Skin of body (tissue), 2 donors: ENCODE measurements around the gene ACTC1. TPM values are rescaled to one million over a fixed set of nuclear protein-coding genes. Genes with fewer than 3 reads are reported as not detected.
"Not testable (repeated sequence)": the region's sequence is repeated elsewhere in the genome, so short reads cannot be mapped to it uniquely, and the experiment has no call there.

Experiments used
- DNase-seq: peaks from one replicate; lab custom pipeline; 2025; lab: John Stamatoyannopoulos, UW
- total RNA-seq: library from RNA; depleted of rRNA; stranded (reverse); fragments of >200 nt; gene quantifications from one replicate; pipeline ENCODE4 v1.2.3, GENCODE V29; 2014

Gene ACTC1
- total RNA-seq, result 126 TPM

DNA sequence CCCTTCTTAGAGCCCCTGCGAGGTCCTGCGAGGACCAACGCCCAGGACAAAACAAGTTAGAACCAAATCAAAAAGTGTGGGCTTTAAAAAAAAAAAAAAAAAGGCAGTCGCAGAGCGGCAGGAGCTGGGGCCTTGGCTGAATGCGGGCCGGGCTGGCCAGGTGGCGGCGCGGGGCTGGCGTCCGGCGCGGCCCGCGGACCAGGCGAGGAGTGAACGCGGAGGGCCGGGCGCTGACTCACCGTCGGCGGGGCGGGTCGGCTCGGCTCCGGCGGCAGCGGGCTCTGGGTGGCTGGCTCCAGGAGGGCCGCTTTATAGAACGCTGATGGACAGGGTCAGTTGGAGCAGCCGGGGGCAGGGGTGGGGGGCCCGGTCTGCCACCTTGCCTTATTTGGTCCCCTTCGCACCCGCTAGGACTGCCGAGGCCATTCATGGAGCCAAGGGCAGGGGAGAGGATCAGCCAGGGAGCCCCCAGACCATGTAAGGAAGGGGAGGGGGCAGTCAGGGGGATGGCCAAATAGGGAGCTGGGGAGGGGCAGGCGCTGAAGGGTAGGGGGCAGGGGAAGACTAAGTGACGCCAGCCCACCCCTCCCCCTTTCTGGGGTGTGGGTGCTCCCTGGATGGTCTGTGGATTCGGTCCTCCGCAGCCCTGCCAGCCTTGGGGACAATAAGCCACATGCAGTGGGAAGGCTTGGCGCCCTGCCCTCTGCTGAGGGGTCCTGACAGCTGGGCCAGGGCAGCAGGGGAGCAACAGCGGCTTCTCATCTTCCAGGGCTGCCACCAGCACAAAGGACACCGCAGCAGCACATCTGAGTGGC, at the start of gene ACTC1:
Gene ACTC1, minus strand, starts transcription at position 283 of the 815 bp plus-strand sequence. CDS start 741 bp downstream, outside the sequence.
- no peak for DNase-seq

DNA sequence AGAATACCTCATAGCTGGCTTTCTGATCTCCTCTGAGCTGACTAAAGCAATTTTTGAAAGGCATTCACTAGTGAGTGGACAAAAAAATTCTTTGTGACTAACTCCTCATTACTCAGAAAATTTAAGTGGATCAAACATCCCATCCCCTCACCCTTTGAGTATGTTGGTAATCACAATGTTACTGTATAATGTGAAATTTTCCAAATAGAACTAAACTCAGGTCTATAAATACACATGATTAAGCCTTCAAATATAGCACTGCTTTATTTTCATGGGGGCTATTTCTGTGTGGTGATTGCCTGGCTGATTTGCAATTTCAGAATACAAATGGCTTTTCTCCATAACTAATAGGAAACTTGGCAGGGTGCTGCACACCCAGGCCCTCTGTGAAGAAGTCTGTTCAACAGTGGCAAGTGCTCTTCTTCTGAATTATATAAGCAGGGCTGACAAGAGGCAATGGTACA, 45.9 kb upstream of the ACTC1 start:
- no peak for DNase-seq

DNA sequence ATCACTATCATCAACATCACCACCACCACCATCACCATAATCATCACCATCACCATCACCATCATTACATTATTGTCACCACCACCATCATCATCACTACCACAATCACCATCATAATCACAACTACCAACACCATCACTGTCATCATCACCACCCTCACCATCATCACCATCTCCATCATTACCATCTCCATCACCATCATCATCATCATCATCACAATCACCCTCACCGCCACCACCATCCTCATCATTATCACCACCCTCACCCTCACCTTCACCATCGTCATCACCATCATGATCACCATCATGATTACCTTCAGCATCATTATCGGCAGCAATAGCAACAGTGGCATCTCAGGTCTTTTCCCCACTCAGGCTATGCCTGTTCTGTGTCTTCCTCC, 42.9 kb upstream of the ACTC1 start:
- DNase-seq, result no peak

DNA sequence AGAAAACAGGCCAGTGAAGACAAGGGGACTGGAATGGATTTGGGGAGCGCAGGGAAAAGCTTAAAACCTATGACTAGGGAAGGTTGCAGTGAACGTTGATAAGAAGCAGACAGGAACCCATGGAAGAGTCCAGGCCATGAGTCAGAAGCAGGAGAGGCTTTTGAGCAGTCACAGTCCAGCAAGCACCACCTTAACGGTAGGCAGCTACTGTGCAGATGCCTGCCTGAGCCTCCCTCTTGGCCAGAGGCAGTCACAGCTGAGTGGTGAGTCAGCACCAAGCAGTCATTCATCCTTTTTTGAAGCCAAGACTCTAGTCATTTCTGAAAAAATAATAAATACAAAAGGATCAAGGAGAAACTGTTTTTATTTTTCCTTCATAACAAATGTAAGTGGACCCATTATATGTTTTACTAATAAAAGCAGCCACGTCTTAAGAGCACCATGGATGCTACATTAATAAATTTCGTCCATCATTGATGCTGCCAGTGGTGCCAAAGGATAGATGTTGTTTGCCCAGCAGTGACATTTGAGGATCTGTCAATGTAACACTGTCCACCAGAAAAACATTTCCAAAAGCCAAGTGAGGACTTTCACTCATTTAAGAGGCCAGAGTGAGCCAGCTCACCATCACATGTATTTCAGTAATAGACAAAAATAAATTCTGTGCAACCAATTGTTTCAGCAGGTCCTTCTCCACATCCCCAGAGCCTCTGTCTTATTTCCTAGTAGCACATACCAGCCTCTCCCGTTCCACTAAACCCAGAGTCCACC, 42.1 kb upstream of the ACTC1 start:
- DNase-seq, result no peak

DNA sequence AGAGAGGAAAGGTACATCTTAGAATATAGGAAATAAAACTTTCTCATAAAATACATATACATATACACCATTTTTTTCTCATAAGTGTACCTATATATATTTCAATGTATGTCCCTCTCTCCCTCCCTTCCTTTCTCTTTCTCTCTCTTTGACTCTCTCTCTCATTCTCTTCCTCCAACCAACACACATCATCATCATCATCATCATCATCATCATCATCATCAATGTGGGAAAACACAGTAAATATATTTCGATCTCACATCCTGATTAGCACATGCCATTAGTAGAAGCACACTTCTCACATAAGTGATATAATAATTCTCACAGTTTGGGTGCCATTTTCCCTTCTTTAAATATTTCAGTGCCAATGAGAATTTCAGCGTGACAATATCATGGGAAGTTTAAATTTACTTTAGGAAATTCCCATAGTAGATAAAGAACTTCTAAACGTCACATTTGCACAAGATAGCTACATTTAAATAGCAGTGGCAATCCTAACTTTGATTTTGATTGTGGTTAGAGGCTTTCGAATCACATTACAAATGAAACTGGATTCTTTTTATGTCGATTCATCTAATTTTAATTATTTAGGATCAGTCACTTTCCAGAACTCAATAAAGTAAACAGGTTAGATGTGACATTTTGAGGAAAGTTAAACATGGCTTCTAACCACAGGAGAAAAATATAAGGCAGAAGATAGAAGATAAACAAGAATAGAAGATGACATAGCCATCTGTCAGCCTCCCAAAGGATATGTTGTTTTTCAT, 33.0 kb upstream of the ACTC1 start:
- no peak for DNase-seq

DNA sequence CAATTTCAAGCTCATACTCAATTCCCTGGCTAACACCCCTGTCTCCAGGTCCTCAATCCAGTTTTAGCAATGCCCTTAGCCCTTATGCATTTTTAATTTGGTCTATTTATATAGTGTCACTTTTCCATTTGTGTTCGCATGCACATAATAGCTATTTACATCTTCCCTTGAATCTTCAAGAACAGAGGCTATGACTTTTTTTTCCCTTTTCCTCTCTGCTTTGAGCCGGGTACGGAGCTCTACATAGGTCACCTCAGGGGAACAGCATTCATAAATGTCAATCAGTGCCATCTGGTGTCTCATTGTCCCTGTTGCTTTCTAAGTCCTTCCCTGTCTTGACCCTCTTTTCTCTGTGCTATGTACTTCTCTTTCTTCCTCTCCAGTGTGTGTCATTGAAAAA, 26.5 kb upstream of the ACTC1 start:
- DNase-seq, result no peak

DNA sequence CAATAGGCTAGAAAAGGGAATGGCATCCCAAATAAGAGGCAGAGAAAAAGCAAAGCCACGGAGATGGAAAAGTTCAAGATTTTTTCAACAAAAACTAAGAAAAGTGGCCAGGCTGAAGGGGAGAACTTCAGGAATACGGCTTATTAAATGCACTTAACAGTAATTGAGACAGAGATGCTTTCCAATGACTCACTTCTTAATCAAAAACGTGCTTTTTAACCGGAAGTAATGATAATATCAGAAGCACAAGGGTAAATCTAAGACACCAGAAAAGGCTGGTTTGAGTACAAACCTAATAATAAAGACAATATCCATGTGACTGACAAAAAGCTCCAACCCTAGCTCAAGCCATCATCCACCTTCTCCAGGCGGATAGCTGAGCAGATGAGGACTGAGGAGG, 24.8 kb upstream of the ACTC1 start:
- no peak for DNase-seq

DNA sequence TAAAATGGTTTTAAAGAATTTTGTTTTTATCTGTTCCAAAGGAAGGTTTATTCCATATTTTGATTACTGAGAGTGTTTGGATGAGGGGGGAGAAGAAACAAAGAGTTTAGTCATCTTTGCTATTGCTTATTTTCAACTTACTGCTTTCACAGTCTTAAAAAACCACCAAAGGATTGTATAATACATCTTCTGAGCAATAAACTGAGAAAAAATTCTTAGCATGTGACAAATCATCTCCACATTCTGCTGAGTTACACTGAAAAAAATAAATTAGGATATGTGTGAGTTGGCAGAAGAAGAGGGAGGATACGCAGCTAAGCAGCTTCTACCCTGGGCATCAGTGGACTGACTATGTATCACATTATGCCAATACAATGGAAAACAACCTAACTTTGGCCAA, 23.2 kb upstream of the ACTC1 start:
- no peak for DNase-seq

DNA sequence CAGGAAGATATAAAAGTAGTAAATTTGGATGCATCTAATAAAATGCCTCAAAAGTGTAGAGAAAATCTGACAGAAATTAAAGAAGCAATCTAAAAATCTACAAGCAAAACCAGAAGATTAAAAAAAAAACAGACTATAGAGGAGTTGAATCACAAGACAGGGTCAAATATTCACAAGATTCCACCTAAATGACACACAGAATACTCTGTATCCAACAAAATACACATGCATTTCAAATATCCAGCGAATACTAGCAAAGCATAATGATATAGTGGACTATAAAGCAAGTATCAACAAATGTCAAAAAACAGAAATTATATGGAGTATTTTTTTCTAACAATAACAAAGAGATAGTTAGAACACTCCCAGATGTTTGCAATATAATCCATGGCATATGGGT, 20.5 kb upstream of the ACTC1 start:
- no peak for DNase-seq

DNA sequence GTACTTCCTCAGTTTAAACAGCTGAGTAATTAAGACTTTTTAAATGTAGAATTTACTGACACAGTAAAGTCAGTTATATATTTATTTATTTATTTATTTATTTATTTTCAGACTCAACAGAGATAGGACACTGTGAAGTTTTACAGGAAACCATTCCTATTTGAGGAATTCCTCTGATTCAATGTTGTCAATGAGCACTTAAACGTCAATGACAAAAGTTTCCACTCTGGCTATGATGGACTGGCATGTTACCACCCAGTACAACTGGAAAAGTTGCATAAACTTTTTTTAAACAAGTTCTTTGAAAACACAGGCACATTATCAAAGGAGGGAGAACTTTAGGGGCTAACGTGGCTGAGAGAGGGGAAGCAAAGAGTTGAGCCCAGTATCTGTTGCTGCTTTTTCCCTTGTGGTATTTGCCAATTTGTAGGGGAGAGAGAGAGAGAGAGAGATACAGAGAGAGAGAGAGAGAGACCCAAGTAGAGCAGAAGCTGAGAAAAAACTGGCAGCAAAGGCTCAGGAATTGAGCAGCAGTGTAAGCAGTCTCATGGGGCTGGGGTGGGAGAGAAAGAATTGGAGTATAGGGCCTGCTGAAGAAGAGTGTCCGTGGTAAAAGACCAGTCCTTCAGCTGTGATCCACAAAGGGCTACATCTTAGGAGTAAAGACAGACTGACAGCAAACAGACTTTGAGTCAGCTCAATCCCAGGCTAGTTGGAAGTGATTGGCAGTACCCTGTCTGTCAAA, 18.3 kb upstream of the ACTC1 start:
- DNase-seq, result no peak

DNA sequence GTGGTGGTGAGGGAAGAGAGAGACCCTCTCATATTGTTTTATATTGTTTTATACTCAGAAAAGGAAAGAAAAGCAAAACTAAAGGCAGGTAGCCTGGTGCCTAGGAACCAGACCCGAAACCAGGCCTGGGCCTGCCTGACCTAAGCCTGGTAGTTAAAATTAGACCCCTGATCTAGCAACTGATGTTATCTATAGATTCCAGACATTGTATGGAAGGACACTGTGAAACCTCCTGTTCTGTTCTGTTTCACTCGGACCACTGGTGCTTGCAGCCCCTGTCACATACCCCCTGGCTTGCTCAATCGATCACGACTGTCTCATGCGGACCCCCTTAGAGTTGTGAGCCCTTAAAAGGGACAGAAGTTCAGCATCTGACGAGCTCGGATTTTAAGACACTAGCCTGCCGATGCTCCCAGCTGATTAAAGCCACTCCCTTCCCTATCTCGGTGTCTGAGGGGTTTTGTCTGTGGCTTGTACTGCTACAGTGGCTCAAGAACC, 17.6 kb upstream of the ACTC1 start:
- not testable (repeated sequence) for DNase-seq

DNA sequence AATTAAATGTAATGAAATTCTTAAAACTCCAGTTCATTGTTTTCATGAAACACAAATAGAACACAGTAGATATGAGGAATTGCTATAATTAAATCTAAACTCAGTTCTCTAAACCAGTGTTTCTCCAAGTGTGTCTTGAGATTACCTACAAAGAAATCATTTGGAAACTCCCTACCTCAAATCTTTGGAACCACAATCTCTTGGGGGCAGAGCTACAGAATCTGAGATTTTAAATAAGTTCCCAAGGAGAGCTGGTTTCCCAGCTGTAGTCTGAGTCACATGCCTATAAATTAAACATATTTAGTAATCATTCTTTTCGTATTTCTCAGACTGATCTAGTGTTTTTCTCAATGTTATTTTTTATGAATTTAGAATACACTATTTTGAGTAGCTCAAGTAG, 17.0 kb upstream of the ACTC1 start:
- no peak for DNase-seq

DNA sequence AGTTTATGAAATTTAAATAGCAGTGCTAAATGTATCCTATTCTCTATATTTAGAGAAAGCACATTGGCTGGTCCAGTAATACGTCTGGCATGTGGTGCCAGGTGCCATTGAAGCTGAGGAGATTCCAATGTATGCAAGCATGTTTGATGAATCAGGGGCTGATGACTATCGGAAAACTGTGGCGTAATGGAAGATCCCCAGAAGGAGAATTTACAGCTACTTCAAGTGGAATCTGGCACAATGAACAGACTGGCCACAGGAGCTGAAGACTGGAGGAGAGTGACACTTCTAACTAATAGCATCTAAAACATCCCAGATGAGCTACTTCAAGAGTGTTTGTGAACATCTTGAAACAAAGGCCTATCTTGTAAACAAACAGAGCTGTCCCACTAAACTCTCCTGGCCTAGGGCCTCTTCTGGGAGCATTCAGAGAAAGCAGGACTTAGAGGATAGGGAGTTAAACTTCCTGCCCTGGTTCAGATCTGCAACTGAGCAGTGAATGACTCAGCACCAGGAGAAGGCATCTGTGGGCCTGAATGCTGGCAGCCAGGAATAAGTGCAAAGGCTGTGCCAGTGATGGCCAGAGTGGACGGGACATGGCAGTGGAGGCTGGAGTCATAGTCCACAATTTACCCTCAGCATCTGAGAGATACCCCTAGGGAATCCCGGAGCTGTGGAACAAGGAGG, 15.2 kb upstream of the ACTC1 start:
- DNase-seq, result no peak

DNA sequence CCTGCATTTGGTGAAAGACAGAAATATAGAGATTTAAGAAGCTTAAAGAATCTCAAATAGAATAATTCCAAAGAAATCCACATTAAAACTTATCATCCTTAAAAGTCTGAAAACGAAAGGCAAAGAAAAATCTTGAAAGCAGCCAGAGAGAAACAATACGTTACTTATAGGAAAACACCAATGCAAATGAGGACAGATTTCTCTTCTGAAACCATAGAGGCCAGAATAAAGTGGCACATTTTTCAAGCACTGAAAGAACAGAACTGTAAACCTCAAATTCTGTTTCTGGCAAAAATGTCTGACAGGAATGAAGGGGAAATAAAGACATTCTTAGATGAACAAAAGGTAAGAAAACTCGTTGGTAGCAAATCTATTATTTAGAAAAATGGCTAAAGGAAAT, 13.8 kb upstream of the ACTC1 start:
- DNase-seq, result no peak

DNA sequence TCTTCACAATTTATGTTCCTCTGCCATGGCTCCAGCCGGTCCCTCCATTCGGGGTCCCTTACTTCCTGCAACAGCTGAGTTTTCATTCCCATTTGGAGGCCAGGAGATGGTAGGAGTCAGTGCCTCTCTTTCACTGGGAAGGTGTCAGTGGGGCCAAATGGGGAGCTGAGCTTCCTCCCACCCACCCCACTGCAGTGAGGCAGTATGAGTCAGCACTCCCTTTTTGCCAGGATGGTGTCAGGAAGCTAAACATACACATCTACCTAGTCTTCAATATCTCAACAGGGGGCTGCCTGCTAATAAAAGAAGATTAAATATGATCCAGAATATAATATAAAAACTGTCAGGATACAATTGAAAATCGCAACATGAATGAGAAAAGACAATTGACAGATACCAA, 12.7 kb upstream of the ACTC1 start:
- DNase-seq, result no peak

DNA sequence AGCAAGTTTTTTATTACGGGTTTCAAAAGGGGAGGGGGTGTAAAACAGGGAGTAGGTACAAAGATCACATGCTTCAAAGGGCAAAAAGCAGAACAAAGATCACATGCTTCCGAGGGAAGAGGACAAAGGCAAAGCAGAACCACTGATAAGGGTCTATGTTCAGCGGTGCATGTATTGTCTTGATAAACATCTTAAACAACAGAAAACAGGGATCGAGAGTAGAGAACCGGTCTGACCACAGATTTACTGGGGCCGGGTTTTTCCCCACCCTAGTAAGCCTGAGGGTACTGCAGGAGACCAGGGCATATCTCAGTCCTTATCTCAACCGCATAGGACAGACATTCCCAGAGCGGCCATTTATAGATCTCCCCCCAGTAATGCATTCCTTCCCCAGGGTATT, 11.9 kb upstream of the ACTC1 start:
- DNase-seq, result not testable (repeated sequence)

DNA sequence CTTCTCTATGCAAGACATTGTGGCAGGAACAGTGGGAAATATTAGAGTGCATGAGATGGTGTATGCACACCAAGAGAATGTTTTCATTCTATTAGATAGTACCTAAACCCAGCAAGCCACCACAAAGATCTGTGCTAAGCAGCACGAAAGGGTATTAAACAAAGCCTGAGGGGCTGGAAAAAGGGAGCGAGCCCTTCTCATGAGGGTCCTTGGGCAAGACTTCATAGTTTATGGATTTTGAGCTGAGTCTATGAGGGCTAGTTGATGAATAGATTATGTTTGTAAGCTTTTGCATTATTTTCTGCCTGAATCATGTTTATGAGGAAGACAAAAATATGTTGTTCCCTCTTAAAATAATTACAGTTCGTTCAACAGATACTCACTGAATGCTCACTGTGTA, 9.4 kb upstream of the ACTC1 start:
- no peak for DNase-seq

DNA sequence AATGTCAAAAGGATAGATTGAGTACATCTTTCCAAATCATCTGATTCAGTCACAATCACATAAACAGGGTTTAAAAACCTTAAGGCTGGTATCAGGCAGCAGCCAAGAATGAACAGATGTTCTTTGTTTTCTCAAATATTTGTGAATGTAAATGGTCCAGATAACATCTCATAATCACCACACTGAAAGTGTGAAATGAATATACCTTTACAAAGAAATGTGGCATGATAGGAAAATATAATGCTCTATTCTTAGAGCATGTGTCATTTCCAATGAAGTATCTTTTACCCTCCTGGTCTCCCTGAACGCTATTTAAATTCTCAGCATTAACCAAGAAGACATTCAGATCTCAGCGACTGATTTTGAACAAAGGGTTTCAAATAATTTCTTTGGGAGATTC, 8.8 kb upstream of the ACTC1 start:
- no peak for DNase-seq

DNA sequence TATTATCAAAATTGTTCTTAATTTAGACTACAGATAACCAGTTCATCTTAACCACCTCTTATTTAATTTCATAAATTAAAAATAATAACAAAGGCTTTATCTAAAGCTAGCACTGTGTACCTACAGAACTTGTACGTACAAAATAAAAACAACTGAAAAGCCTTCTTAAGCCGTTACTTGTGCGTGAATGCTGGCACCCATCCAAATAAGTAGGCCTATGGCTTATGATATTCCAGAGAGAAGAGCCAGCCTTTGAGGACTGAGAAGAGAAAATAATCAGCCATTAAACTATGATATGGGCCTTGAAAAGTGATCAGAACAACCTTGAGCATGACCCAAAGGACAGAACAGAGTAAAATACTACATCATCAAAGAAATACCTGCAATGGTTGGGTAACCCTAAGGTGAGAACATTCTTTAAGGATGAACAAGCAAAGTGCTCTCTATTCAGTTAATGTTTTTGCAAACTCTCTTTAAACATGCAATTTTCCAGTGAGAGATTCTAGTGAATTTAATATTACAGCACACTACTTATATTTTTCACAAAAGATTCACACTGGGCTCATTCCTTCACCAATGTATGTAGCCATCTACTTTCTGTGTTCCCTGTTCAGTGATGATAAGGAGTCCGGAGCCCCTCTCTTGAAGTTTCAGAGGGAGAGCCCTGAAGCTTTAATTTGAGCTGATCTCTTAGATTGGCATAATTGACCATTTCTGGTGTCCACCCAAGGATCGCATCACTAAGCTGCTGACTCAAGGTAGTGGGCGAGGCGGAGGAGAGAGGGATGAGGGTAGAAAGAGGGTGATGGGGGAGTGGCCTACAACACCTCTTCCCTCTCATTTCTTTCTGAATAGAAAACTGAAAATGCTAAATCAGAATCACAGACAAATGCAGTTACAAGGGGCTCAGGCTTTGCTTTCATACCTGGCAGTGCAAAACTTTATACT, 7.7 kb upstream of the ACTC1 start:
- no peak for DNase-seq
